ENCODE results near the gene P3H3.

- TF ChIP-seq CTCF (IDR thresholded peaks at IDR 0.05) (no peak), POLR2A (IDR thresholded peaks at IDR 0.05) (no peak), EP300 (IDR thresholded peaks at IDR 0.05) (no peak), POLR2AphosphoS5 (IDR thresholded peaks at IDR 0.05) (no peak)
These were observed 13.9 kb downstream of the P3H3 start for GRCh38 chr12:6842075-6842474.
